ENCODE data around the gene CISD2. TPM values are rescaled to one million over a fixed set of nuclear protein-coding genes. Genes with fewer than 3 reads are reported as not detected.
"Not testable (repeated sequence)": the region's sequence is repeated elsewhere in the genome, so short reads cannot be mapped to it uniquely, and the experiment has no call there.

Gene CISD2
- 10 to 100 TPM; 25.1 to 25.7 TPM for total RNA-seq

GRCh38 chr4:102868781-102869568 lies at the start of gene CISD2:
CISD2 (plus strand) TSS chr4:102868992; CDS start chr4:102869085, 93 bp downstream.
- Mint-ChIP-seq H3K36me3 (ENCODE audit: low read depth) (peaks cover 26% of the 10 kb centered on the region), H3K9me3 (no peaks in the 10 kb centered on the region), H3K4me1 (ENCODE audit: low read depth) (peaks cover 51% of the 10 kb centered on the region), H3K27me3 (ENCODE audit: low read depth) (no peaks in the 10 kb centered on the region), H3K4me3 (peak within 1 kb of the TSS; percentile 94), H3K27ac (peak within 1 kb of the TSS; percentile 97)
- CTCF ChIA-PET, result interaction anchor here (0.9 to 1.0 kb wide), 2 partner anchors 41 to 57 kb away, joined by 4 read pairs; partner anchors contain the start of gene UBE2D3
- intact Hi-C loops (cut with micrococcal nuclease), result loop anchor here (1.0 to 2.0 kb wide), 10 partner anchors 41 to 524 kb away; partner anchors contain the start of genes BDH2, CENPE, MANBA and SLC39A8
- peak; percentile 95 for DNase-seq

- peak overlapping the region; percentile 91 for H3K27ac Mint-ChIP-seq
- H3K9me3 Mint-ChIP-seq; H3K27me3 Mint-ChIP-seq (ENCODE audit: low read depth); DNase-seq: not testable (repeated sequence)
- peaks cover 83% of the 10 kb centered on the region for H3K4me1 Mint-ChIP-seq (ENCODE audit: low read depth)
- intact Hi-C loops (cut with micrococcal nuclease), result loop anchor here (1.0 kb wide), 1 partner anchor 8 kb away; the partner anchor contains the start of gene UBE2D3
- peak overlapping the region; percentile 66 for H3K4me3 Mint-ChIP-seq
- CTCF ChIA-PET, result interaction anchor here (0.6 to 0.7 kb wide), 2 partner anchors 198 to 1401 kb away, joined by 3 read pairs; no protein-coding TSS in a partner anchor
- H3K36me3 Mint-ChIP-seq (ENCODE audit: low read depth), result peaks cover 67% of the 10 kb centered on the region
Observed at GRCh38 chr4:102819100-102819499, 49.7 kb upstream of the CISD2 start.

GRCh38 chr4:102819588-102820365 lies 49.0 kb upstream of the CISD2 start:
- no peaks in the 10 kb centered on the region for H3K9me3 Mint-ChIP-seq
- intact Hi-C loops (cut with micrococcal nuclease), result loop anchor here (1.0 kb wide), 1 partner anchor 8 kb away; the partner anchor contains the start of gene UBE2D3
- H3K4me1 Mint-ChIP-seq (ENCODE audit: low read depth), result peaks cover 79% of the 10 kb centered on the region
- H3K36me3 Mint-ChIP-seq (ENCODE audit: low read depth), result peaks cover 68% of the 10 kb centered on the region
- peak overlapping the region; percentile 91 for H3K27ac Mint-ChIP-seq
- CTCF ChIA-PET, result interaction anchor here (0.5 to 0.7 kb wide), 3 partner anchors 199 to 1402 kb away, joined by 3 read pairs; no protein-coding TSS in a partner anchor
- DNase-seq, result no peak
- peak overlapping the region; percentile 66 for H3K4me3 Mint-ChIP-seq
- H3K27me3 Mint-ChIP-seq (ENCODE audit: low read depth), result no peaks in the 10 kb centered on the region

DNA sequence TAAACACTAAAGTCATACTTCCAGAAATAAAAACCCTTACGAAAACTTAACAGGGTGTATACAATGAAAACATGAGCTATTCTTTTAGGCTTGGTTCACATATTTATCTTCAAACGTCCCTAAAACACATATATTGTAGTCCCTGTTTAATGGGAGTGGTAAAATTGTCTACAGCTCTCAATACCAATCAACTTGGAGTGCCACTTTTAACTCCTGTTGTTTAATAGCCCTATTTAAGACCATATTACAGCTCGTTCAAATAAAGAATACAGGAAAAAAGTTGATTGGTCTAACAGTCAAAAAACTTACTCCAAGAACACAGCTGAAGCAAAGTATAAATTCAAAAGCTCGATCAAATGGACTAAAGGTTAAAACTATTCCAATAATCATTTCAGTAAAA lies 45.3 kb upstream of the CISD2 start:
- CTCF ChIA-PET, result interaction anchor here (1.1 to 1.5 kb wide), 3 partner anchors 63 to 478 kb away, joined by 3 read pairs; partner anchors contain the start of gene MANBA
- intact Hi-C loops (cut with micrococcal nuclease), result no loop called here
- no peak for DNase-seq
- H3K27me3 Mint-ChIP-seq (ENCODE audit: low read depth), result no peaks in the 10 kb centered on the region
- H3K4me3 Mint-ChIP-seq, result peak overlapping the region; percentile 66
- no peak overlapping the region for H3K27ac Mint-ChIP-seq
- H3K4me1 Mint-ChIP-seq (ENCODE audit: low read depth), result peaks cover 51% of the 10 kb centered on the region
- peaks cover 43% of the 10 kb centered on the region for H3K36me3 Mint-ChIP-seq (ENCODE audit: low read depth)
- no peaks in the 10 kb centered on the region for H3K9me3 Mint-ChIP-seq

DNA sequence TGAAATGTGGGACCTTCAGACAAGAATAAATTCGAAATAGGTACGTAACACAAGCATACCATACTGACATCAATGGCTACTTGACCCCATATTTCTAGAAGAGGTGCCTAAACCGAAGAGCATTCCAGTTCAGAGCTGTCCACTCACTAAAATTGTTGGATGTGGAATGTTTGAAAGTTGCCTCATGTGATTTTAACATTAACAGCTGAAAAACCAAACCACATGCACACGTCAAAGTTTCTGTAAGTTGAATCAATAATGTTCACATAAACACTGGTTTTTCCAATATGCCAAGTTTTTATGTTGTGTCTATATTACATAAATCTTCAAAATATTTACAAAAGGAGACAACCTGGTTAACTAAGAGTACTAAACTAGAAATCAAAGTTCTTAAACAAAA lies 44.9 kb upstream of the CISD2 start:
- Mint-ChIP-seq H3K27ac (no peak overlapping the region), H3K9me3 (no peaks in the 10 kb centered on the region), H3K4me1 (ENCODE audit: low read depth) (peaks cover 49% of the 10 kb centered on the region), H3K36me3 (ENCODE audit: low read depth) (peaks cover 41% of the 10 kb centered on the region), H3K27me3 (ENCODE audit: low read depth) (no peaks in the 10 kb centered on the region), H3K4me3 (peak overlapping the region; percentile 66)
- DNase-seq, result no peak
- intact Hi-C loops (cut with micrococcal nuclease), result no loop called here
- CTCF ChIA-PET, result interaction anchor here (1.1 to 1.5 kb wide), 3 partner anchors 63 to 478 kb away, joined by 3 read pairs; partner anchors contain the start of gene MANBA

DNA sequence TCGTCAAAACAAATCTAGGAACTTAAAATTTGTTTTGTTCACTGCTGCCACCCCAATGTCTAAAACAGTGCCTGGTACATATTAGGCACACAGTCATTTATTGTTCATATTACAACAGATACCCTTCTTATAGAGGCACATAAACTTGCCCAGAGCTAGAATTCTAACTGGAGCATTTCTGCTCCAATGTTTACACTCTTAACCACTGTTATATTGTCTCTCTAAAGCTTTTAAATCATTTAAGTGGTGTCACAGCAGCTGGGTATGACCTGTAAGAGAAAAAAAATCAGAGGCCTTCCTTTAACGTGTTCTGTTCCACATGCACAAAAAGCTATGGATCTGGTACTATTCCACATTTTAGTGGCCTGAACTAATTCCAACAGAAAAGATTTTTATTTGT lies 44.4 kb upstream of the CISD2 start:
- CTCF ChIA-PET, result interaction anchor here (1.5 kb wide), 1 partner anchor 171 kb away, joined by 3 read pairs; no protein-coding TSS in a partner anchor
- DNase-seq, result no peak
- no peaks in the 10 kb centered on the region for H3K27me3 Mint-ChIP-seq (ENCODE audit: low read depth)
- H3K4me3 Mint-ChIP-seq, result no peak overlapping the region
- no peaks in the 10 kb centered on the region for H3K9me3 Mint-ChIP-seq
- H3K27ac Mint-ChIP-seq, result no peak overlapping the region
- peaks cover 51% of the 10 kb centered on the region for H3K4me1 Mint-ChIP-seq (ENCODE audit: low read depth)
- peaks cover 40% of the 10 kb centered on the region for H3K36me3 Mint-ChIP-seq (ENCODE audit: low read depth)
- intact Hi-C loops (cut with micrococcal nuclease), result no loop called here

DNA sequence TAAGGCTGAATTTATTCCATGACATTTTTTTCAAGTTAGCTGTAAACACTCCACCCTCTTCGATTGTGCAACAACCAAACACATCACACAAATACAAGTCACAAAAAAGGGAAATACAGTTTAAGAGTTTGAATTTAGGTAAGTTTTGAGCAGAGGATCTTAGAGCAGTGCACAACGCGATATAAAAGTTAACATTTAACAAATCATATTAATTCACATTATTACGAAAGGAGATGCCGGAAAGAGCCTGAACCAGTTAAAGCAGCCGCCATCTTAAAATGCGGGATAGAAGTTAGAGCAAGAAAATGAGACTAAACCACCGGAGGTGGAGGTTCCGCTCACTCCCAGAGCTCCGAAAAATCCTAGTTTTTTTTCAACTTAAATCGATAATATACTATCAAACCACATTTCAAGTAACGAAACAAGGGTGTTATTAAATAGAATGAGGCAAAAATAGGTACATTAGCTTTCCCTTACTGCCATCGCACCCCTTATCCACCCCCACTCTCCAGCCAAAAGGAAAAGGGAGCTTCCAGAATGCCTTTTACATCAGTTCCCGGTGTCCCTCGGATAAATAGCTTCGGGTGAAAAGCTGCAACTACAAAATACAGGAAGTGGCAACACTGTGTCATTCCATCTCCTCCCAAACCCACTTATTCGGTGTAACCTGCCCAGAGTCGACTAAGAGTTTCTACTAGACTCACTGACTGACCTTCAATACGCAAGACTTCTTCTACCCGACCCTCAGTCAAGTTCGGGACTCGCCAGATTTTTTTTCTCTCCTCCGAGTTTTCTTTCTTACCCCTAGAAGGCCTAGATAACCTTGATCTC lies 43.3 kb upstream of the CISD2 start:
- H3K27me3 Mint-ChIP-seq (ENCODE audit: low read depth), result no peaks in the 10 kb centered on the region
- CTCF ChIA-PET, result interaction anchor here (0.6 to 1.1 kb wide), 4 partner anchors 19 to 263 kb away, joined by 3 to 4 read pairs (median 3); partner anchors contain the start of gene MANBA
- intact Hi-C loops (cut with micrococcal nuclease), result loop anchor here (1.0 to 5.0 kb wide), 4 partner anchors 16 to 1478 kb away; partner anchors contain the start of gene PPP3CA
- no peak overlapping the region for H3K4me3 Mint-ChIP-seq
- DNase-seq, result peak; percentile 62
- no peak overlapping the region for H3K27ac Mint-ChIP-seq
- H3K36me3 Mint-ChIP-seq (ENCODE audit: low read depth), result peaks cover 33% of the 10 kb centered on the region
- no peaks in the 10 kb centered on the region for H3K9me3 Mint-ChIP-seq
- H3K4me1 Mint-ChIP-seq (ENCODE audit: low read depth), result peaks cover 41% of the 10 kb centered on the region

DNA sequence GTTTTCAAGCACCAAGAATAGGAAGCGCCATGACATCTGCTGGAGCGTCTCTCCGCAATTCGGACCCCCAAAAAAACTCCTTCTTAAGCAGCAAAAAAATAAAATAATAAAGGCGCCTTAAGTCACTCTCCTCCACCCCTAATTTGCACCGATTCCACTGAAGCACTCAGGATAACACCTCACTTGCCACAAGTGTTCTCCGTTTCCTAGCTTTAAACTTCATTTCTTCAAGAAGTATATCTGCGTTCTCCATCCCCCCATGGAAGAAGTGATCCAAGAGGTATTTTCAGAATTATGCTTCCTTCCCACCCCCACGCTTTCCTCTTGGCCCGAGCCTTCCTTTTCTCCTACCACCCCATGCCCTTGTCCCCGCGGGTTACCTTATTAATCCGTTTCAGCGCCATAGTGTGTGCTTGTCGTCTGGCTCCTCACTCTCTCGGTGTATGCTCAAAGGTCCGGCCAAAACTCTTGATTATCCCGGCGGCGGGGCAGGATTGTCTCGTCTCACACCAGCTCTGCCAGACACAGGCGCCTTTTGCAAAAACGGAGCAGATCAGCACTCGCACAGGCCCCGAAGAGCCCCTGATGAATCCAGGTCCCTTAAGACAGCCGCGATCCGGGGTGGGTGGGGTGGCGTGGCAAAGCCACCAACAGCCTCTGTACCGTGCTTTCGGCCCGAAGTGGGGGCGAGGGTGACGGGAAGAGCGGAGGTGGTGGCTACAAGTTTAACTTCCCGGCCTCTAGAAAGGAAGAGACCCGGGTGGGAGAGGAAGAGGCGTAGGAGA lies 42.5 kb upstream of the CISD2 start:
- peaks cover 33% of the 10 kb centered on the region for H3K4me1 Mint-ChIP-seq (ENCODE audit: low read depth)
- no peaks in the 10 kb centered on the region for H3K9me3 Mint-ChIP-seq
- peaks cover 27% of the 10 kb centered on the region for H3K36me3 Mint-ChIP-seq (ENCODE audit: low read depth)
- no peak overlapping the region for H3K4me3 Mint-ChIP-seq
- intact Hi-C loops (cut with micrococcal nuclease), result loop anchor here (2.0 to 5.0 kb wide), 2 partner anchors 377 to 1479 kb away; partner anchors contain the start of gene PPP3CA
- no peak overlapping the region for H3K27ac Mint-ChIP-seq
- no peak for DNase-seq
- H3K27me3 Mint-ChIP-seq (ENCODE audit: low read depth), result no peaks in the 10 kb centered on the region
- CTCF ChIA-PET, result interaction anchor here (0.9 to 1.9 kb wide), 3 partner anchors 10 to 66 kb away, joined by 3 to 5 read pairs (median 4); partner anchors contain the start of gene MANBA

DNA sequence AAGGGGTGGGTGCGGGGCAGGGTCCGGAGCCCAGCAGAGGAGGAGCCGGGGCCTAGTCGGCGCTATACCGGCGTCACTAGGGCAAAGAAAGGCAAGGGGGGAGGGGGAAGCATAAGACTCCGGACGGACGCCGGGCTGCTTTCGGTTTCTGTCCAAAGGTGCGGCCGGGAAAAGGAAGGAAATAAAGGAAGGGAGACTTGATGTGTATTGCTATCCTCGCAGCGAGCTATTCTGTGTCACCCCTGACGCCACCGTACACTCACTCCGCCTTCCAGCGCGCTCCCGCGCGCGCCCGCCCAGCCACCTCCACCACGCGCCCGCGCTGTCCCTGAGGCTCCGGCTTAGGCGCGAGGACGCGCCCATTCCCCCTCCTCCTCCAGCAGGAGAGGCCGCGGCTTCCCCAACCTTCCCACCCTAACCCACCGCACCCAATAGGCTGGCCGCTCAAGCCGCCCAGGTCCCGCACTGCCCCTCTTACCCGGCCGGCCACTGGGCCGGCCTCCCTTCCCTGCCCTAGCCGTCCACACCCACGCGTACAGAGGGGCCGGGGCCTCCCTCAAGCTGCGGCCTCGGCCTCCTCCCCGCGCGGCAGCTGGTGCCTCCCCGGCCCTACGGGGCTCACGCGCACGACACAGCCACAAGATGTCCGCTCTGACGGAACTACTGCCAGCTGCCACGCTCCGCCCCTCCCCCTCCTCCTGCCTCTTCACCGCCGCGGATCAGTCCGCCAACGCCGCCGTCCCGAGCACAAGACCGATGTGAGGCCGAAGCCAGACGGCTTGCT lies 41.7 kb upstream of the CISD2 start, which contains the start of gene UBE2D3:
UBE2D3 (minus strand) TSS at position 662 of the 784 bp plus-strand sequence. CDS start 1,043 bp downstream, outside the sequence.
- Mint-ChIP-seq H3K27me3 (ENCODE audit: low read depth) (no peaks in the 10 kb centered on the region), H3K27ac (no peak within 1 kb of the TSS), H3K36me3 (ENCODE audit: low read depth) (peaks cover 22% of the 10 kb centered on the region), H3K4me3 (no peak within 1 kb of the TSS), H3K4me1 (ENCODE audit: low read depth) (peaks cover 27% of the 10 kb centered on the region), H3K9me3 (no peaks in the 10 kb centered on the region)
- CTCF ChIA-PET, result interaction anchor here (1.3 to 1.9 kb wide), 2 partner anchors 10 to 42 kb away, joined by 4 to 5 read pairs; partner anchors contain the start of gene CISD2
- DNase-seq, result peak; percentile 95
- intact Hi-C loops (cut with micrococcal nuclease), result loop anchor here (1.0 to 5.0 kb wide), 4 partner anchors 8 to 1480 kb away; partner anchors contain the start of gene PPP3CA

All from activated naive CD4-positive, alpha-beta T cell treated with anti-CD3 and anti-CD28 coated beads for 36 hours (primary cell).